GM13976 (cell line): ENCODE data around the gene UQCC2.

ENCODE experiments used
- DNase-seq: peaks from one replicate; pipeline ENCODE4 v3.0.0; 2012; ENCODE audit warnings: low spot score
- in situ Hi-C: fragments of 300-500 bp; cut with MboI; formaldehyde crosslinking; loops from one replicate; pipeline ENCODE4 v1.12.0; 2022; ENCODE audit warnings: low sequenced_read_pairs, mixed read lengths, inconsistent platforms; ENCODE audit not compliant: unreplicated experiment
- TF ChIP-seq, protein P1 (sequence below): IDR thresholded peaks from 2 replicates; pipeline ENCODE4 v1.5.1; 2012; ENCODE audit warnings: borderline replicate concordance, mild to moderate bottlenecking; ENCODE audit not compliant: insufficient read depth; ENCODE audit errors: extremely low read depth, missing control alignments, control extremely low read depth

UQCC2 gene

DNA sequence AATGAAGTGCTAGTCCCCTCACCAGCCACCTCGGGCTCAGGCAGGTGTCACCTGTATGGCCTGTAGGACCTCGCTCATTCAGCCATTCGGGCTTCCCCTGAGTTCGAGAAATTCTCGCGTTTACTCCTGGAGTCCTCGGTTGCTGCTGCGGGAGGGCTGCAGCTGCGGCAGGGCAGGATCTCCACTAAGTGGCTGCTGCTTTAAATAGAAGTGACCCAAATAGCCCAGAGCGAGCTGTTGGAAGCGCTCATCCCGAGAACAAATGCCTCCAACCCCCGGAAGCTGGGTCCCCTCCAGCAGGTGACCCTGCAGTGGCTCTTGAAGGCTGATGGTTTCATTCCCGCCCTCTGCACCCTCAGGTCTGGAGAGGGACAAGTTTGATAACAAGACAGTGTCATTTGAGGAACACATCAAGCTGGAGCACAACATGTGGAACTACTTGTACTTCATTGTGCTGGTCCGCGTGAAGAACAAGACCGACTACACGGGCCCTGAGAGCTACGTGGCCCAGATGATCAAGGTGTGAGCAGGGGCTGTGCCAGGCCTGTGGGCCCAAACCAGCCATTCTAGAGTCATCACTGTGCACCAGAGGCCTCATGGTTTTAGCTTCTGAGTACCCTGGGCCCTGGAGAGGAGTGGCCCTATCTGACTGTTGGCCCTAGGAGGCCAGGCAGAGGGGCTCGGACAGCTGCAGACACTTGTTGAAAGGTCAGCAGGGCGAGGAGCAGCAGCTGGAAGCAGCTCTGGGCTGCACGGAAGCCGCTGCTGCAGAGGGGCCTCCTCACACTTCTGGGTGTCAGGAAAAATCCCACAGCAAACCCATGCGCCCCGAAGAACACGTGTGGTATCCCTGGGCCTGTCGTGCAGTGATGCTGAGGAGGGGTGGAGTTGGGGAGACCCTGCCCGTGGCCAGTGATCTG, 18.1 kb downstream of the UQCC2 start:
- TF ChIP-seq, protein P1, sequence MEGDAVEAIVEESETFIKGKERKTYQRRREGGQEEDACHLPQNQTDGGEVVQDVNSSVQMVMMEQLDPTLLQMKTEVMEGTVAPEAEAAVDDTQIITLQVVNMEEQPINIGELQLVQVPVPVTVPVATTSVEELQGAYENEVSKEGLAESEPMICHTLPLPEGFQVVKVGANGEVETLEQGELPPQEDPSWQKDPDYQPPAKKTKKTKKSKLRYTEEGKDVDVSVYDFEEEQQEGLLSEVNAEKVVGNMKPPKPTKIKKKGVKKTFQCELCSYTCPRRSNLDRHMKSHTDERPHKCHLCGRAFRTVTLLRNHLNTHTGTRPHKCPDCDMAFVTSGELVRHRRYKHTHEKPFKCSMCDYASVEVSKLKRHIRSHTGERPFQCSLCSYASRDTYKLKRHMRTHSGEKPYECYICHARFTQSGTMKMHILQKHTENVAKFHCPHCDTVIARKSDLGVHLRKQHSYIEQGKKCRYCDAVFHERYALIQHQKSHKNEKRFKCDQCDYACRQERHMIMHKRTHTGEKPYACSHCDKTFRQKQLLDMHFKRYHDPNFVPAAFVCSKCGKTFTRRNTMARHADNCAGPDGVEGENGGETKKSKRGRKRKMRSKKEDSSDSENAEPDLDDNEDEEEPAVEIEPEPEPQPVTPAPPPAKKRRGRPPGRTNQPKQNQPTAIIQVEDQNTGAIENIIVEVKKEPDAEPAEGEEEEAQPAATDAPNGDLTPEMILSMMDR: no peak
- DNase-seq: no peak
- in situ Hi-C loops: no loop called here

DNA sequence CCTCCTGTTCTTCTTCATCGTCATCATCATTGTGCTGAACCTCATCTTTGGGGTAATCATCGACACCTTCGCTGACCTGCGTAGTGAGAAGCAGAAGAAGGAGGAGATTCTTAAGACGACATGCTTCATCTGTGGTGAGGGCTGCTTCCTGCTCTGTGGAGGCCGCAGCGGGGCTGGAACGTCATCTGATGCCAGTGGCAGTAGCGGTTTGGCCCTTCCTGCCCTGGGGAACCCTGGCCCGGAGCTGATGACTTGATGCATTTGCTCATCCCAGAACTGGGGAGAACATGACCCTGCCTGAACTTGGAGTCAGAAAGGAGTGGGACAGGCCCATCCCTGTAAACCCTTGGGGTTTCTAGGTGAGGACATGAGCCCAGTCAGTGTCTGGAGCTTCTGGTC, 18.7 kb downstream of the UQCC2 start:
- DNase-seq: peak; percentile 61
- TF ChIP-seq, protein P1: no peak
- in situ Hi-C loops: no loop called here

DNA sequence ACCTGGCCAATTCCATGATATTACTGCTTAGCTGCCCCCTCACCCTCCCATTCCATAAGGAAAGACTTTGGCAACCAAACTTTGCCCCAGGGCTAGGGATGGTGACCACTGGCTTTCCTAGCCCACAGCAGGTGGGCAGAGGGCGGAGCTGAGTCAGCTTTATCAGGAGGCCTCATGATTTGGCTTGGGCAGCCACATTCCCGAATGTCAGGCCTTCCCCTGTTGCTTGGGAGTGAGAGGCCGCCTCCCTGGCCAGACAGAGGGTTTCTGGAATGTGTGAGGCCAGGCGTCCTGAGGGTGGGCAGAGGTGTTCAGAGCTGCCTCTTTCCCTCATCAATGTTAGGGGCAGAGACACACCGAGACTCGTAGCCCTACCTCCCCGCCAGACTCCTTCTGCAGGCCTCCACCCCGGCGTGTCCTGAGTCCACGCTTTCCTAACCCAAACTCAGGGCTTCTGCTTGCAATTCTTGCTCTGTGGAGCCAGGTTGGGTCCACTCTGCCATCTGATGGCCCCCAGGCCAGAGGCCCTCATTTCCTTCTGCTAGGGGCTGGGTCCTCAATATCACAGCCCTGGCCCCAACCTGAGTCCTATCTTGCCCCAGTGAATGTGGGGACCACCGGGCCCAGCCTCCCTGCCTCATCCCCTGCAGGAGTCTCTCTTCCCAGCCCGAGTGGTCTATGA, 19.3 kb downstream of the UQCC2 start:
- DNase-seq: no peak
- in situ Hi-C loops: no loop called here
- TF ChIP-seq, protein P1: no peak

DNA sequence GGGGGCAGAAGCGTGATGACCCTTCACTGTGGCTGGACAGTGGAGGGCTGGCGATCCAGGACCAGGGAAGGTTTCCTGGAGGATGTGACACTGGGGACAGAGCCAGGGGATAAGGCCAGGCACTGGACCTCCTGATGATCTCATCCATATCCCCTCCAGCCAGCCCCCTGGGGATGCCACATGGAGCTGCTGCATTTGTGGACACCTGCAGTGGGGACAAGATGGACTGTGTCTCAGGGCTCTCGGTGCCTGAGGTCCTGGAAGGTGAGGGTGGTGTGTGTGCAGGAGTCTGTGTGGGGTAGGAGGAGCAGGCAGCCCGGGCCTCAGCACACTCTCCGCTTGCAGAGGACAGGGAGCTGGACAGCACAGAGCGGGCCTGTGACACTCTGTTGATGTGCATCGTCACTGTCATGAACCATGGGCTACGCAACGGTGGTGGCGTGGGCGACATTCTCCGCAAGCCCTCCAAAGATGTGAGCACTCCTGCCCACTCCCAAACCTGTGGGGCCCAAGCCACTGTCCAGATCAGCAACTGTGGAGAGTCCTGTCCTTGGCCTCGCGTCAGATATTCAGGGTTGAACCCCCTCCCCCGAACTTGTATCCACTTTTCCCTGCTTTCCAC, 19.9 kb downstream of the UQCC2 start:
- TF ChIP-seq, protein P1: no peak
- peak; percentile 30 for DNase-seq
- in situ Hi-C loops: no loop called here

GRCh38 chr6:33690766-33691165, 20.7 kb downstream of the UQCC2 start:
- TF ChIP-seq, protein P1: no peak
- in situ Hi-C loops: no loop called here
- no peak for DNase-seq

DNA sequence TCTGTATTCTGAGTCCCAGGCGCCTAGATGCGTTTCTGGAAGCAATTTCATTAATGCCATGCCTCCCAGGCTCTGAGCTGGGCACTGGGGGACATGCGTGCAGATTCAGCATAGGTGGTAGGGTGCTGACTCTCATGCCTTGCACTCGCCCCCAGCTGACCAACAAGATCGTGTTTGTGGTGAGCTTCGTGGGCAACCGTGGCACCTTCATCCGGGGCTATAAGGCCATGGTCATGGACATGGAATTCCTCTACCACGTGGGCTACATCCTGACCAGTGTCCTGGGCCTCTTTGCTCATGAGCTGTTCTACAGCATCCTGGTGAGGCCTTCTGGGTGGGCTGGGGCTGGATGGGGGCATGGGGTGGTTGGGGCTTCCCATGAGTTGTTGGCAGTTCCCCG, 21.6 kb downstream of the UQCC2 start:
- TF ChIP-seq, protein P1: no peak
- no peak for DNase-seq
- in situ Hi-C loops: no loop called here
